ENCODE results near the gene ITPR1.

DNA sequence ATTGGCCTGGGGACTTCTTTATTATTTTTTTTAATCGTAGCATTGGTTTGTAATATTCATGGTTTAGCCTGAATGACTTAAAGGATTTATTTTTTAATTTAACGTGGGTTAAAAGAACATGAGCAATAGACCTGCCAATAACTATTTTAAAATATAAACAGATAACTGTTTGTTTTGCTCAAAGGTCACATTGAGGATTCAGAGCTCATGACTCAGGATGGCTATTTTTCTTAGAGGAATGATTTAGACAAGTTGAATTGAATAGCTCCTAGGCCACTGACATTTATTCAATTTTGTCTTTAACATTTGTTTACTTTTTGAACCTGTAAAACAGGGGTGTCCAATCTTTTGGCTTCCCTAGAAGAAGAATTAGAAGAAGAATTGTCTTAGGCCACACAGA is 68.5 kb downstream of the ITPR1 start:
- TF ChIP-seq NFIC (IDR thresholded peaks at IDR 0.05; ENCODE audit: low read depth, low read length) (no peak), EP300 (IDR thresholded peaks at IDR 0.05; ENCODE audit: borderline replicate concordance in 1 of 2, control insufficient read depth in 1 of 2, low read depth in 2 of 2, low read length in 2 of 2) (no peak), POLR2A (IDR thresholded peaks at IDR 0.05; ENCODE audit: low read depth, low read length) (no peak), TAF1 (IDR thresholded peaks at IDR 0.05; ENCODE audit: borderline replicate concordance, low read depth, low read length) (no peak), NR2F1 (conservative IDR thresholded peaks at IDR 0.05) (no peak), FOS (IDR thresholded peaks at IDR 0.05; ENCODE audit: borderline replicate concordance, extremely low read depth, insufficient read length) (no peak), ZNF384 (IDR thresholded peaks at IDR 0.05; ENCODE audit: borderline replicate concordance, low read depth, low read length) (no peak)
- TF ChIP-seq, protein P1, sequence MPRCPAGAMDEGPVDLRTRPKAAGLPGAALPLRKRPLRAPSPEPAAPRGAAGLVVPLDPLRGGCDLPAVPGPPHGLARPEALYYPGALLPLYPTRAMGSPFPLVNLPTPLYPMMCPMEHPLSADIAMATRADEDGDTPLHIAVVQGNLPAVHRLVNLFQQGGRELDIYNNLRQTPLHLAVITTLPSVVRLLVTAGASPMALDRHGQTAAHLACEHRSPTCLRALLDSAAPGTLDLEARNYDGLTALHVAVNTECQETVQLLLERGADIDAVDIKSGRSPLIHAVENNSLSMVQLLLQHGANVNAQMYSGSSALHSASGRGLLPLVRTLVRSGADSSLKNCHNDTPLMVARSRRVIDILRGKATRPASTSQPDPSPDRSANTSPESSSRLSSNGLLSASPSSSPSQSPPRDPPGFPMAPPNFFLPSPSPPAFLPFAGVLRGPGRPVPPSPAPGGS (IDR thresholded peaks at IDR 0.05; ENCODE audit: borderline replicate concordance, insufficient read depth, low read depth, low read length, poor library complexity, severe bottlenecking), result no peak
- TF ChIP-seq, protein P2, sequence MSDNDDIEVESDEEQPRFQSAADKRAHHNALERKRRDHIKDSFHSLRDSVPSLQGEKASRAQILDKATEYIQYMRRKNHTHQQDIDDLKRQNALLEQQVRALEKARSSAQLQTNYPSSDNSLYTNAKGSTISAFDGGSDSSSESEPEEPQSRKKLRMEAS (IDR thresholded peaks at IDR 0.05; ENCODE audit: low read depth, low read length), result no peak
- TF ChIP-seq, protein P3, sequence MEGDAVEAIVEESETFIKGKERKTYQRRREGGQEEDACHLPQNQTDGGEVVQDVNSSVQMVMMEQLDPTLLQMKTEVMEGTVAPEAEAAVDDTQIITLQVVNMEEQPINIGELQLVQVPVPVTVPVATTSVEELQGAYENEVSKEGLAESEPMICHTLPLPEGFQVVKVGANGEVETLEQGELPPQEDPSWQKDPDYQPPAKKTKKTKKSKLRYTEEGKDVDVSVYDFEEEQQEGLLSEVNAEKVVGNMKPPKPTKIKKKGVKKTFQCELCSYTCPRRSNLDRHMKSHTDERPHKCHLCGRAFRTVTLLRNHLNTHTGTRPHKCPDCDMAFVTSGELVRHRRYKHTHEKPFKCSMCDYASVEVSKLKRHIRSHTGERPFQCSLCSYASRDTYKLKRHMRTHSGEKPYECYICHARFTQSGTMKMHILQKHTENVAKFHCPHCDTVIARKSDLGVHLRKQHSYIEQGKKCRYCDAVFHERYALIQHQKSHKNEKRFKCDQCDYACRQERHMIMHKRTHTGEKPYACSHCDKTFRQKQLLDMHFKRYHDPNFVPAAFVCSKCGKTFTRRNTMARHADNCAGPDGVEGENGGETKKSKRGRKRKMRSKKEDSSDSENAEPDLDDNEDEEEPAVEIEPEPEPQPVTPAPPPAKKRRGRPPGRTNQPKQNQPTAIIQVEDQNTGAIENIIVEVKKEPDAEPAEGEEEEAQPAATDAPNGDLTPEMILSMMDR (IDR thresholded peaks at IDR 0.05 in 2 of 3, conservative IDR thresholded peaks at IDR 0.05 in 1 of 3; ENCODE audit: control insufficient read depth in 2 of 3, extremely low read depth in 1 of 3, insufficient read depth in 1 of 3, low read depth in 3 of 3, low read length in 3 of 3), result no peak
- TF ChIP-seq, protein P4, sequence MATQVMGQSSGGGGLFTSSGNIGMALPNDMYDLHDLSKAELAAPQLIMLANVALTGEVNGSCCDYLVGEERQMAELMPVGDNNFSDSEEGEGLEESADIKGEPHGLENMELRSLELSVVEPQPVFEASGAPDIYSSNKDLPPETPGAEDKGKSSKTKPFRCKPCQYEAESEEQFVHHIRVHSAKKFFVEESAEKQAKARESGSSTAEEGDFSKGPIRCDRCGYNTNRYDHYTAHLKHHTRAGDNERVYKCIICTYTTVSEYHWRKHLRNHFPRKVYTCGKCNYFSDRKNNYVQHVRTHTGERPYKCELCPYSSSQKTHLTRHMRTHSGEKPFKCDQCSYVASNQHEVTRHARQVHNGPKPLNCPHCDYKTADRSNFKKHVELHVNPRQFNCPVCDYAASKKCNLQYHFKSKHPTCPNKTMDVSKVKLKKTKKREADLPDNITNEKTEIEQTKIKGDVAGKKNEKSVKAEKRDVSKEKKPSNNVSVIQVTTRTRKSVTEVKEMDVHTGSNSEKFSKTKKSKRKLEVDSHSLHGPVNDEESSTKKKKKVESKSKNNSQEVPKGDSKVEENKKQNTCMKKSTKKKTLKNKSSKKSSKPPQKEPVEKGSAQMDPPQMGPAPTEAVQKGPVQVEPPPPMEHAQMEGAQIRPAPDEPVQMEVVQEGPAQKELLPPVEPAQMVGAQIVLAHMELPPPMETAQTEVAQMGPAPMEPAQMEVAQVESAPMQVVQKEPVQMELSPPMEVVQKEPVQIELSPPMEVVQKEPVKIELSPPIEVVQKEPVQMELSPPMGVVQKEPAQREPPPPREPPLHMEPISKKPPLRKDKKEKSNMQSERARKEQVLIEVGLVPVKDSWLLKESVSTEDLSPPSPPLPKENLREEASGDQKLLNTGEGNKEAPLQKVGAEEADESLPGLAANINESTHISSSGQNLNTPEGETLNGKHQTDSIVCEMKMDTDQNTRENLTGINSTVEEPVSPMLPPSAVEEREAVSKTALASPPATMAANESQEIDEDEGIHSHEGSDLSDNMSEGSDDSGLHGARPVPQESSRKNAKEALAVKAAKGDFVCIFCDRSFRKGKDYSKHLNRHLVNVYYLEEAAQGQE (IDR thresholded peaks at IDR 0.05; ENCODE audit: low read depth, low read length), result no peak
- TF ChIP-seq, protein P5, sequence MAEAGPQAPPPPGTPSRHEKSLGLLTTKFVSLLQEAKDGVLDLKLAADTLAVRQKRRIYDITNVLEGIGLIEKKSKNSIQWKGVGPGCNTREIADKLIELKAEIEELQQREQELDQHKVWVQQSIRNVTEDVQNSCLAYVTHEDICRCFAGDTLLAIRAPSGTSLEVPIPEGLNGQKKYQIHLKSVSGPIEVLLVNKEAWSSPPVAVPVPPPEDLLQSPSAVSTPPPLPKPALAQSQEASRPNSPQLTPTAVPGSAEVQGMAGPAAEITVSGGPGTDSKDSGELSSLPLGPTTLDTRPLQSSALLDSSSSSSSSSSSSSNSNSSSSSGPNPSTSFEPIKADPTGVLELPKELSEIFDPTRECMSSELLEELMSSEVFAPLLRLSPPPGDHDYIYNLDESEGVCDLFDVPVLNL (IDR thresholded peaks at IDR 0.05; ENCODE audit: low read depth, low read length), result no peak

All from GM12878 (cell line).